Tibial artery (tissue), 4 donors: ENCODE measurements around the gene PARD3B.

Experiments used
- DNase-seq, 2 donors: peaks; one replicate each; pipeline ENCODE4 v3.0.0-alpha.2; 2019
- H3K27ac ChIP-seq, 2 donors: fragments of 200-600 bp; sonication (generic) in 1 of 2; 1 replicate in 1 of 2; 2 replicates in 1 of 2; pipeline ENCODE4 v1.5.1; 2018 to 2019; ENCODE audit warnings: mild to moderate bottlenecking in 1 of 2
- H3K27me3 ChIP-seq, 2 donors: fragments of 200-600 bp; sonication (generic) in 1 of 2; one replicate each; pipeline versions ENCODE4 v1.5.1 to v1.6.0; 2016 to 2019
- H3K36me3 ChIP-seq, 3 donors: fragments of 200-600 bp; sonication (generic) in 2 of 3; one replicate each; pipeline ENCODE4 v1.5.1; 2016 to 2019; ENCODE audit warnings: mild to moderate bottlenecking in 2 of 3
- H3K4me1 ChIP-seq, 4 donors: fragments of 200-600 bp; sonication (generic) in 2 of 4; 1 replicate in 3 of 4; 2 replicates in 1 of 4; pipeline ENCODE4 v1.5.1; 2016 to 2019
- H3K4me3 ChIP-seq, 2 donors: fragments of 200-600 bp; sonication (generic) in 1 of 2; 1 replicate in 1 of 2; 2 replicates in 1 of 2; pipeline ENCODE4 v1.5.1; 2018 to 2019; ENCODE audit warnings: mild to moderate bottlenecking in 2 of 2
- H3K9me3 ChIP-seq, 3 donors: fragments of 200-600 bp; sonication (generic) in 1 of 3; one replicate each; pipeline ENCODE4 v1.5.1; 2016 to 2019
- intact Hi-C: fragments of 100-400 bp; cut with DNase I; formaldehyde crosslinking; loops from one replicate; pipeline ENCODE4 v1.15.0; 2023; ENCODE audit warnings: low total_unique reads
- TF ChIP-seq, protein P1 (sequence below), 2 experiments: fragments of 200-600 bp in 1 of 2; fragments of 450-650 bp in 1 of 2; IDR thresholded peaks; one replicate each; pipeline ENCODE4 v1.5.1; 2017 to 2019; ENCODE audit warnings: antibody characterized with exemption in 2 of 2, mild to moderate bottlenecking in 1 of 2, moderate library complexity in 1 of 2

PARD3B gene

DNA sequence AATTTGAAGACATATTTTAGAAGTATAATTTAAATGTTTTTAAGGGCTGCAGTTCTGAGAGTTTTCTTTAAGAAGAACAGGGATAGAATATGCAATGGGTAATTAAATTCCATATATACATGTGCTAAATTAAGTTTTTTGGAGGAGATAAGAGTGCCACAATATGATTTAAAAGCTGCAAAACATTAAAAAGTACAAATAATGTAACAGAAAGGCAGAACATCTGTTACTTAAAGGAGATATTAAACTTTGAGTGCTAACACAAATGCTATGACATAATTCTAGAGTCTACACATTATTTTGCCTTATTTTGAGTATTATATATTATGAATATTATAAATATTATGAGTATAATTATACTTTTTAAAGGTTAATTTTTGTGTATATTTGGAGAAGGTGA lies 102.4 kb downstream of the PARD3B start:
- no peak overlapping the region for H3K4me3 ChIP-seq
- no peaks in the 10 kb centered on the region for H3K27me3 ChIP-seq
- TF ChIP-seq, protein P1, sequence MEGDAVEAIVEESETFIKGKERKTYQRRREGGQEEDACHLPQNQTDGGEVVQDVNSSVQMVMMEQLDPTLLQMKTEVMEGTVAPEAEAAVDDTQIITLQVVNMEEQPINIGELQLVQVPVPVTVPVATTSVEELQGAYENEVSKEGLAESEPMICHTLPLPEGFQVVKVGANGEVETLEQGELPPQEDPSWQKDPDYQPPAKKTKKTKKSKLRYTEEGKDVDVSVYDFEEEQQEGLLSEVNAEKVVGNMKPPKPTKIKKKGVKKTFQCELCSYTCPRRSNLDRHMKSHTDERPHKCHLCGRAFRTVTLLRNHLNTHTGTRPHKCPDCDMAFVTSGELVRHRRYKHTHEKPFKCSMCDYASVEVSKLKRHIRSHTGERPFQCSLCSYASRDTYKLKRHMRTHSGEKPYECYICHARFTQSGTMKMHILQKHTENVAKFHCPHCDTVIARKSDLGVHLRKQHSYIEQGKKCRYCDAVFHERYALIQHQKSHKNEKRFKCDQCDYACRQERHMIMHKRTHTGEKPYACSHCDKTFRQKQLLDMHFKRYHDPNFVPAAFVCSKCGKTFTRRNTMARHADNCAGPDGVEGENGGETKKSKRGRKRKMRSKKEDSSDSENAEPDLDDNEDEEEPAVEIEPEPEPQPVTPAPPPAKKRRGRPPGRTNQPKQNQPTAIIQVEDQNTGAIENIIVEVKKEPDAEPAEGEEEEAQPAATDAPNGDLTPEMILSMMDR (IDR thresholded peaks at IDR 0.05) = no peak
- no peaks in the 10 kb centered on the region for H3K36me3 ChIP-seq
- H3K4me1 ChIP-seq = peaks cover 0 to 9% (median 0%) of the 10 kb centered on the region in 4 donors
- H3K27ac ChIP-seq = no peak overlapping the region
- no peaks in the 10 kb centered on the region for H3K9me3 ChIP-seq
- DNase-seq = no peak
- intact Hi-C loops = no loop called here

DNA sequence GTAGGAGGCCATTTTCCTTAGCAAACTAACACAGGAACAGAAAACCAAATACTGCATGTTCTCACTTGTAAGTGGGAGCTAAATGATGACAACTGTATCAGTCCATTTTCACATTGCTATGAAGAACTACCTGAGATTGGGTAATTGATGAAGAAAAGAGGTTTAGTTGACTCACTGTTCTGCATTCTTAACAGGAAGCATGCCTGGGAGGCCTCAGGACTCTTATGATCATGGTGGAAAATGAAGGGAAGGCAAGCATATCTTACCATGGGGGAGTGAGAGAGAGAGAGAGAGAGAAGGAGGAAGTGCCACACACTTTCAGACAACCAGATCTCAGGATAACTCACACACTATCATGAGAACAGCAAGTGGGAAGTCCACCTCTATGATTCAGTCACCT lies 105.3 kb downstream of the PARD3B start:
- TF ChIP-seq, protein P1 (IDR thresholded peaks at IDR 0.05) = no peak
- DNase-seq = no peak
- intact Hi-C loops = no loop called here

DNA sequence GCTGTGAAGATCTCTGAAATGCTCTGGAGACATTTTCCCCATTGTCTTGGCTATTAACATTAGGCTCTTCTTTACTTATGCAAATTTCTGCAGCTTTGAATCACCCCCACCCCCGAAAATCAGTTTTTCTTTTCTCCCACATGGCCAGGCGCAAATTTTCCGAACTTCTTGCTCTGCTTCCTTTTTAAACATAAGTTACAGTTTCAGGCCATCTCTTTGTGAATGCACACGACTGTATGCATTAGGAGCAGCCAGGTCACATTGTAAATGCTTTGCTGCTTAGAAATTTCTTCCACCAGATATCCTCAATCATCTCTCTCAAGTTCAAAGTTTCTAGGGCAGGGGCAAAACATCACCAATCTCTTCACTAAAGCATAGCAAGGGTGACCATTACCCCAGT lies 106.8 kb downstream of the PARD3B start:
- DNase-seq = no peak

More for the DNA sequence above, 105.3 kb downstream of the PARD3B start:
- H3K9me3 ChIP-seq = no peaks in the 10 kb centered on the region
- no peak overlapping the region for H3K27ac ChIP-seq
- peaks cover 0 to 17% (median 4%) of the 10 kb centered on the region in 4 donors for H3K4me1 ChIP-seq
- H3K4me3 ChIP-seq = no peak overlapping the region
- no peaks in the 10 kb centered on the region for H3K36me3 ChIP-seq
- no peaks in the 10 kb centered on the region for H3K27me3 ChIP-seq

DNA sequence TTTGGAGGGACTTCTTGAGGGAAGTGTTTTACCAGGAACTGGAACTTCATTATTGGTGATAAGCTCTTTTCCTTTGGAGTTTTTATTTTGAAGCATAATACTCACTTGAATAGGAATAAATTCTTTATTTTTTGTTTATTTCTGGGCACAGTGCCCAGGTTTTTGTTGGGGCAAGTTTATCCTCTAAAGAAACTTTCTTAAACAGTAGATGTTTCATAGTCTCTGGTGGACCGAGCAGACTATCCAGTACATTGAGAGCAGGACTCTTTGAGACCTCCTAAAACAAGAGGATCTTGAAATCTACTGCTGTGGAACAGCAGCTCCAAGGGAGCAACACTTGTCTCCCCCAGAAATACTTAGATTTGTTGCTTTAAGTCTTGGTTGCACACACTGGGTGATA lies 109.4 kb downstream of the PARD3B start:
- H3K36me3 ChIP-seq = no peaks in the 10 kb centered on the region
- peaks cover 0 to 20% (median 4%) of the 10 kb centered on the region in 4 donors for H3K4me1 ChIP-seq
- H3K9me3 ChIP-seq = no peaks in the 10 kb centered on the region
- TF ChIP-seq, protein P1 (IDR thresholded peaks at IDR 0.05) = no peak
- H3K27me3 ChIP-seq = no peaks in the 10 kb centered on the region
- H3K27ac ChIP-seq = no peak overlapping the region
- DNase-seq = no peak
- no peak overlapping the region for H3K4me3 ChIP-seq
- intact Hi-C loops = no loop called here

More for the DNA sequence above, 106.8 kb downstream of the PARD3B start:
- H3K27me3 ChIP-seq = no peaks in the 10 kb centered on the region
- peaks cover 0 to 20% (median 4%) of the 10 kb centered on the region in 4 donors for H3K4me1 ChIP-seq
- TF ChIP-seq, protein P1 (IDR thresholded peaks at IDR 0.05) = no peak
- no peak overlapping the region for H3K4me3 ChIP-seq
- no peaks in the 10 kb centered on the region for H3K36me3 ChIP-seq
- intact Hi-C loops = no loop called here
- H3K9me3 ChIP-seq = no peaks in the 10 kb centered on the region
- no peak overlapping the region for H3K27ac ChIP-seq

DNA sequence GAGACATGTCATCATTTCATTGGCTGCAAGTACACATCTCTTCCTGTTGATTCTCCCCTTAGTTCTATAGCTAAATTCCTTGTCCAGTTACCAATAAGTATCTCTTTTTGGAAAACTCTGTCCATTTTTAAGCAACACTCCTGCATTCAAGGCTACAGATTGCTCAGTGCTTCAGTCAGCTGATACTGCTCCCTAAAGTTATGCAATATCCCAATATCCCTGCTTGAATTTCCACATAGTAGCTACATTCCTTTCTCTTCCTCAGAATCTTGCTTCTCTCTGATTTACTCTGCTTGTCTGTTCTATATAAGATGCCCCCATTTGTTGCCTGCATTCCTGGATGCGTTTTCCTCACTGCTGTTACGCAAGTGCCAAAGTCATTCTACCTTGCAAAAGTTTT lies 109.8 kb downstream of the PARD3B start:
- intact Hi-C loops = no loop called here
- Histone ChIP-seq H3K4me3 (no peak overlapping the region), H3K9me3 (no peaks in the 10 kb centered on the region), H3K36me3 (no peaks in the 10 kb centered on the region), H3K4me1 (peaks cover 0 to 20% (median 4%) of the 10 kb centered on the region in 4 donors), H3K27me3 (no peaks in the 10 kb centered on the region), H3K27ac (no peak overlapping the region)
- DNase-seq = no peak
- TF ChIP-seq, protein P1 (IDR thresholded peaks at IDR 0.05) = no peak

DNA sequence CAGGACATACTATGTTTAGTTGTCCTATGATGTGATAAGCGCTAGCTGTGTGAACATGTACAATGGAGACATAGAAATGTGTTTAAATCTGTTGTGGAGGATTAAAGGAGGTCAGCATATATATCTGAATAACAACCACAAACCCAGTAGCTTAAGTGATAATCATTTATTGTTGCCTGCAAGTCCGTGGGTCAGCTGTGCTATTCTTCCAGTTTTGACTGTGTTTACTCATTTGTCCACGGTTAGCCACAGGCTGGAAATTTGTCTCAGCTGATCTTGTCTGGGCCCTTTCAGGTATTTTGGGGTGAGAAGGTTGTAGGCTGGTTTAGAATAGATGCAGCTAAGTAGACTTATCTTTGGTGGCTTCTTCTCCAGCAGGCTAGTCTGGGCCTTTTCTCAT lies 110.4 kb downstream of the PARD3B start:
- H3K4me3 ChIP-seq = no peak overlapping the region
- no peak for DNase-seq
- no peaks in the 10 kb centered on the region for H3K9me3 ChIP-seq
- TF ChIP-seq, protein P1 (IDR thresholded peaks at IDR 0.05) = no peak
- no peaks in the 10 kb centered on the region for H3K36me3 ChIP-seq
- peaks cover 0 to 20% (median 4%) of the 10 kb centered on the region in 4 donors for H3K4me1 ChIP-seq
- intact Hi-C loops = no loop called here
- no peaks in the 10 kb centered on the region for H3K27me3 ChIP-seq
- no peak overlapping the region for H3K27ac ChIP-seq
